CD4-positive, alpha-beta T cell treated with Interleukin-21 for 1 hour (primary cell): ENCODE data around the gene GRM2.
A peak's percentile ranks its signal among the peaks of the same experiment; 100 is the strongest.

ENCODE experiments used
- DNase-seq: peaks from one replicate; pipeline ENCODE4 v3.0.0-alpha.2; 2020

The GRM2 gene

DNA sequence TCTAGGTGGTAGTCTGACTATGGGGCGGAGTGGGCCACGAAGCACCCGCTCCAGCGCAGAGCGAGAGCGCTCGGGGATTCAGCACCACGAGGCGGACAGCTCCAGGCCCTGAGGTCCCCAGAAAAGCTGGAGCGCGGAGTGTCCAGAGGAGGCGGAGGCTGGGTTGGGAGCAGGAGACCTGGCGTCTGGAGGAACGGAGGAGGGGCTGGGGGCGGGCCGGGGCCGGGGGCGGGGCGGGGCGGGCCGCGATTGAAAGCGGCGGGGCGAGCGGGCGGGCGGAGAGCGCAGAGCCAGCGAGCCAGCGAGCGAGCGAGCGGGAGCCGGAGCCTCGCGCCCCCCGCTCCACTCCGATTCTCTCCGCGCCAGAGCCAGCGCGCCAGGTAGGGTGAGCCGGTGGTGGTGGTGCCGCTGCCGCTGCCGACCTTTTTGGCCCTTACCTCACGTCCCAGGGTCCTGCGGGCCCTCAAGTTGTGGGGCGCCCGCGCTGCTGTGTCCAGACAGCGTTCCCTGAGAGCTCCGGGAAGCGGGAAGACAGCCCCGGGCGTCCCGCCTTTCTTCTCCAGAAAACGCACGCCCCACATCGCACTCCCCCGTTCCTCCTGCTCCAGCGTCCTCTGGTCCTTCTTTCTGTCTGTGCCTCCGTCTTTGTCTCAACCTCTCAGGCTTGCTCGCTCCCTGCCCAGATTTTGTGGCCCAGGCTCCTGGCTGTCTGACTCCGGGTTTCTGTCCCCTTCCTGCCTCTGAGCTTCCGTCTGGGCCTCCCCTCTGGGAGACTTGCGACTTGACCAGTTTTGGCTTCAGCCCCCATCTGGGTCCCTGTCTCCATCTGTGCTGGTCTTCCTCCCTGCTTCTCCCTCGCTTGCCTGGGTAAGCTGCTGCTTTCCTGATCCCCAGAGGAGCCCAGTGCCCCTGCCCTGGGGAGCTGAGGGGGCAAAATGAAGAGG, at the start of gene GRM2:
GRM2 (plus strand) TSS at position 281 of the 944 bp plus-strand sequence. CDS start 1,916 bp downstream, outside the sequence.
- DNase-seq, result peak; percentile 11

DNA sequence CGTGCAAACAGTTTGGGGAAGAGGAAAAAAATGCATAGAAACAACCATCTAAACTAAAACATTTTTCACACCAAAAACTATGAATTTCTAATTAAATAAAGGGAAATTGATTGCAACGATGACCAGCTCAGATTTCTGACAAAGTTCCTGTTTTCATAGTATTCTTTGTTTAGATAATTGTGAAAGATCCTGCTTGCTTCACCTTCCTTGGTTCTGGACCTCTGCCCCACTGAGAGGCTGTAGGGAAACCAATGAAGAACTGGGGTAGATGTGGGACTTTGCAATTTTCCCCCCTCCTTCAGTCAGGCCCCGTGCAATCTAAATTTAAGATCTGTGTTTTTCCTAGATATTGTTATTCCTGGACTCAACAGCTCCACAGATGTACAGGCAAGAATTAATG, 49.6 kb upstream of the GRM2 start:
- no peak for DNase-seq

DNA sequence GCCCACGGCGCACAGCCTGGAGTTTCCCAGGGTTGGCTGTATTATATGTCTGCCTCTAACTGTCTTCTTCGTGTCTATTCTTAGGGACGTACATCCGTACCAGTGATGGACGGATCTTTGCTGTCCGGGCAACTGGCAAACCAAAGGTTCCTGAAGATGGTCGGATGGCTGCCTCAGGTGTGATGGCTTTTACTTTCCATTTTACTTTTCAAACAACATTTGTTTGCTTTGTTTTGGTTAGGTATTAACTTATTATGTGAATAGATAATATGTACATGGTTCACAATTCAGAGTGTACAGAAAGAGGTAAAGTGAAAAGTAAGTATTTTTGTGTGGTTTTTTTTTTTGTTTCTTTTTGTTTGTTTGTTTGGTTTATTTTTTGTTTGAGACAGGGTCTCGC, 46.9 kb upstream of the GRM2 start:
- no peak for DNase-seq

DNA sequence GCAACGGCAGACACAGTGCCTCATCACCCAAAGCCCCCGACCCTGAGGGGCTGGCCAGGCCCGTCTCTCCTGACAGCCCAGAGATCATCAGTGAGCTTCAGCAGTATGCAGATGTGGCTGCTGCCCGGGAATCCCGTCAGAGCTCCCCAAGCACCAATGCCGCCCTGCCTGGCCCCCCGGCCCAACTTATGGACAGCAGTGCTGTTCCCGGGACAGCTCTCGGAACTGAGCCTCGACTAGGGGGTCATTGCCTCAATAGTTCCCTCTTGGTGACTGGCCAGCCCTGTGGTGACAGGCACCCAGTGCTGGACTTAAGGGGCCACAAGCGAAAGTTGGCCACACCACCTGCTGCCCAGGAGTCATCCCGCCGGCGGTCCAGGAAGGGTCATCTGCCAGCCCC, 44.4 kb upstream of the GRM2 start:
- no peak for DNase-seq

DNA sequence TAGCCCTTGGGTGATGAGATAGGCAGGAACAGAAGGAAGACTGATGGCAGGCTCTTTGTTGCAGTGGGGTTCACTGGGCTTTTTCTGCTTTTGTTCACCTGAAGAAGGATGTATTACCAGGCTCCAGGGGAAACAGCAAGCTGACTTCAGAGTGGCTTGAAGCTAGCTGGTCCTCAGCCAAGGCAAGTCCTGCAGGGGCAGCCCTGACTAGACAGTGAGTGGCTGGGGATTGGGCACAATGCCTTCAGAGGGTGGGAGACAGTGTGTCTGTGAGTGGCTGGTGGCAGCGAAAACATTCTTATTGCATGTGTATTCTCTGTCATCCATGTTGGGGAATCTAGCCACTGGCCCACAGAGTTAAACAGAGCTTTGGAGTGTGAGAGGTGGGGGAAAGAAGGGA, 38.1 kb upstream of the GRM2 start:
- no peak for DNase-seq

DNA sequence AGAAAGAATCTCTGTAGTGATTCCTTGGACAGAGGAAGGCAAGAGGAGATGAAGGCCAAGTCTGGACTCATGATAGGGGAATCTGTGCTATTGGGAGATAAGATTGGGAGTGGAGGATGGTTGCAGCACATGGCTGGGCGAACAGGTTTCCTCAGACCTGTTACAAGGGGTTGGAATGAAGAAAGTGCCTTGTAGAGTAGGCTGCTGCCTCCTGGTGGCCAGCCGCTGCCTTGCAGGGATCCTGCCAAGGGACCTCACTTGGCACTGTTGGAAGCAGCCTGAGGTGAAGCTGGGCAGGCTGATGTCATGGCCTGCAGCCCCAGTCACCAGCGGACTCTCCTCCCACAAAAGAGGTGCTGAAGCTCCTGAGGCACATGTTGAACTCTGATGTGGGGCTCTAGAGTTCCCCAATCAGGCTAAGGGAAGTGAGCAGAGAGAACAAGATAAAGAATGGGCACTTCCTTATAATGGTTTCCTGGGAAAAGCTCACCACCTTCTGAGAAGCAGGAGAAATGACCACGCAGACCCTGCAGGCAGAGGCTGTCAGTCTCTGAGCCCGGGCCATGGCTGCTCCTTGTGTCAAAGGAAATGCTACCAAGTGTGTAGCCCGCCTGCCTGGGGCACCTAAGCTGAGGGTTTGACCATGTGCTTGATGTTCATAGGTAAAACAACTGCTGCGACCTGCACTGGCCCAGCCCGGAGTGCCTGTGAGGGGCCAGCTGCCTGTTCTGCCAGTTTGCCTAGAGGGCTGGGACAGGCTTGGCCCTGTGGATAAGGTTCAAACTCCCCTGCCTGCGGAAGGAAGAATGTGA, 37.4 kb upstream of the GRM2 start:
- DNase-seq, result peak; percentile 83

DNA sequence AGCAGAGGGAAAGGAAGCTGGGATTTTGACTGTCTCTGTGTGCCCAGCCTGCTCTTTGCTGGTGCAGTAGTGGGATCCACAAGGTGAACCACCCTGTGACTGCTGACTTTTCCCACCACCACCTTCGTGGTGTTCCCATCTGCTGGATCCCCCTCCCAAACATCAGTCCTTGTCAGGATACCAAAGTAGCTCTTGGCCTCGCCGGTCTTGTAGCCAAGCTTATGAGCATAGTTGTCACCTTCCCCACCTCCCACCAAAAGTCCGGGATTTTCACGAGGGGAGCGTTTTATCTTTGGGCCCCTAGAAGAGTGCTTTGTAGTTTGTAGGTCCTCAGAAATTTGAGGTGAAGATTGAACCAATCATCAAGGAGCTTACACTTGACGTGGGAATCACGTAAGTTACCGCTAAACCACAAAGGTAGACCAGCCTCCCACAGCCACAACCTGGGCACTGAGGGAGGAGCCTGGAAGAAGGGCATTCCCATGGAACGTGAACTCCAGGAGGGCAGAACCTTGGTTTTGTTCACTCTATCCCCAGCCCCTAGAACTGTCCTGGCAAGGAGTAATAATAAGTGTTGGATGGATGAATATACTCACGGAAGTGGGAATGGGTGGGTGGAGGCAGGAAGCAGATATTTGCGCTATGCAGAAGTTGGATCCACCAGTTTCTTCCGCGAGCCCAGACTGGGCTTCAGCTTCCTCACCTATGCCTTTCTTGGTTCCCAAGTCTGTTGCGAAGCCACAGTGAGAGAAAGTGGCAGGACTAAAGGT, 36.6 kb upstream of the GRM2 start:
- DNase-seq, result peak; percentile 70

DNA sequence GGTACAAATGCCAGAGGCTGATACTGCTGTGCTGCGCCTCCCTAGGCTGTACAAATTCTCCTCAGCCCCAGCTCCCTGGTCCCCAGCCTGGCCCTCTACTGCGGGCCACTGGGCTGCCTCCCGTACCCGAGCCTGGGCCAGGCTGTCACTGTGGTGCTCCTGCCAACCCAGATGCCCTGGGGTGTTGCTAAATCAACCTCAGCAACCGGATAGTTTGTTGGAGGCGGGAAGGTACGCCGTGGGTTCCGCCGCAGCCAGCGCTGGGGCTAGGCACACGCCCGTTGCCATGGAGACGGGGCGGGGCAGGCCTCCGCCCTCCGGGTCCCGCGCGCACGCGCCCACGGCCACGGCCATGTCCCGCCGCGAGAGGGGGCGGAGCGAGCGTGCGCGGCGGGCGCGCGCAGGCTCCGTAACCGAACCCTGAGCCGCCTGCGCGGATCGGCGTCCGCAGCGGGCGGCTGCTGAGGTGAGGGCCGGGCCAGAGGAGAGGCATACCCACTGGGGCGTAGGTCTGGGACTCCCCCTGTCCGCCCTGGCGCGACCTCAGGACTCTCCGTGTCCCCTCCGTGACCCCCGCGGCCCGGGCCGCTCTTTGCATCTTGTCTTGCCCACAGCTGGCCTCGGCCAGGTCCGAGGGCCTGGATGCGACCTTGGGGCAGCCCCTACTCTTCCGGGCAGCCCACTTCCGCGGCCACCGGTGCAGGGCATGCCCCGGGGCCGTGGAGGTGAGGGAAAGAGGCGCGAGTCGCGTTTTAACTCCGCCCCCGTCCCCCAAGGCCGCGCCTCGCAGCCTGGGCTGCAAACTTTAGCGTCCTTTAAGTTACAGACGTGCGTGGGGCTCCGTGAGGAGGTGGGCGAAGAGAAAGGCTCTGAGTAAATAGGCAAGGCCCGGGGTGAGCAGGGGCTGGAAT, 35.8 kb upstream of the GRM2 start, which contains the start of gene TEX264:
TEX264 (plus strand) TSS at position 430 of the 911 bp plus-strand sequence. CDS start 3,053 bp downstream, outside the sequence.
- DNase-seq, result peak; percentile 94

DNA sequence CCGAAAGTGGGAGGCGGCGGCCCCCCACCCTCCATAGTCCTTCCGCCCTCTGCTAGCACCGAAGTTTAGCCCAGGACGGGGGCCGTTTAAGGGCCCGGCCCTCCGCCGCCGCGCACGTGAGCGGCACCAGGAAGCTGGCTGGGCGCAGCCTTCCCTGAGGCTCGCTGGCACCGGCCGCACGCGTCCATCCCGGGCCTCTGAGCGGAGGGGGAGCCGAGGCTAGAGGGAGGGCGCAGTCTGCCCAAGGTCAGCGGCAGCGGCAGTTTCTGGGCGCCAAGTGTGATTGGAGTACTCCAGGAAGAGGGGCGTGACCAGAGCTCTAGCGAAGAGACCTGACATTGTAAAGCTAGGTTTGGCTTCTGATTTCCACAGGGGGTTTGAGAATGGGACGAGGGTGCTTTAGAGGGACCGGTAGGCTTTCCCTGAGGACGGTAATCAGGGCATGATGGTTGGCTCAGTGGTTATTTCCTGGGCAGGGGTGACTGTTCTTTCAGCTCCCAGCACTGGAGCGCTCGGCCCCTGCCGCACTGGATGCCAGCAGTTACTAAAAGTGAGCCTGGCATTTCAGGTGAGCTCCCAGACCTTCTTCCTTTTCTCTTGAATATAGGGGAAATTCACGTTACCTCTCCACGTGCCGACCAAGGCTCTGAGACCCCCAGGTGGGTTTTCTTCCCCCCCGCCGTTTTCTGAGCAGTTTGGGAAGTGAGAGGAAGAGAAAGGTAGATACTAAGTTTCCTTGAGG, 35.0 kb upstream of the GRM2 start:
- peak; percentile 61 for DNase-seq

DNA sequence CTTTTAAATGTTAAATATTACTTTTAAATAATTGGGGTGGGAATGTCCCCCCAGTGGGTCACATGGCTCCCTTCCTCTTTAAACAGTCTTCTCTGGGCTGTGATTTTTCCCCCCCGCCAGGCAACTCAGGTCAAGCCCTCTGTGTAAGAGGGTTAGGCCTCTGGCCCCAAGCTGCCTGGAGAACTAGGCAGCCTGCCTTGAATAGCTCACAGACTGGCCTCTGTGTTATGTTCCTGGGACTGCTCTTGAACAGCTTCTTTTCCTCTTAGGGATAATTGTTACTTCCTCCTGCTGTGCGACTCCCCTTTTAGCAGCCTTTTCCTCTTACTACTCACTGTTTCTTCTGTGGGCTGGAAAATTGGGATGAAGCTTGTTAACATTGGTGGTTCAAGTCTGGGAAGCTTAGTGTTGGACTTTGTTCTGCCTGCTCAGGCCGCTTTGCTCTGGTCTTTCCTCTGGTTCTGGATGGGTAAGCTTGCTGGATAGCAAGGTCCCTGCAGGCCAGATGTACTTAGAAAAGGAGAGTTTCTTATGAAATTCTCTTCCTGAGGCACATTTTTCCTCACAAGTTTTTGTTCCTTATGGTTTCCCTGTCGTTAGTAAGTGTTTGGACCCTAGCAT, 33.6 kb upstream of the GRM2 start:
- no peak for DNase-seq

DNA sequence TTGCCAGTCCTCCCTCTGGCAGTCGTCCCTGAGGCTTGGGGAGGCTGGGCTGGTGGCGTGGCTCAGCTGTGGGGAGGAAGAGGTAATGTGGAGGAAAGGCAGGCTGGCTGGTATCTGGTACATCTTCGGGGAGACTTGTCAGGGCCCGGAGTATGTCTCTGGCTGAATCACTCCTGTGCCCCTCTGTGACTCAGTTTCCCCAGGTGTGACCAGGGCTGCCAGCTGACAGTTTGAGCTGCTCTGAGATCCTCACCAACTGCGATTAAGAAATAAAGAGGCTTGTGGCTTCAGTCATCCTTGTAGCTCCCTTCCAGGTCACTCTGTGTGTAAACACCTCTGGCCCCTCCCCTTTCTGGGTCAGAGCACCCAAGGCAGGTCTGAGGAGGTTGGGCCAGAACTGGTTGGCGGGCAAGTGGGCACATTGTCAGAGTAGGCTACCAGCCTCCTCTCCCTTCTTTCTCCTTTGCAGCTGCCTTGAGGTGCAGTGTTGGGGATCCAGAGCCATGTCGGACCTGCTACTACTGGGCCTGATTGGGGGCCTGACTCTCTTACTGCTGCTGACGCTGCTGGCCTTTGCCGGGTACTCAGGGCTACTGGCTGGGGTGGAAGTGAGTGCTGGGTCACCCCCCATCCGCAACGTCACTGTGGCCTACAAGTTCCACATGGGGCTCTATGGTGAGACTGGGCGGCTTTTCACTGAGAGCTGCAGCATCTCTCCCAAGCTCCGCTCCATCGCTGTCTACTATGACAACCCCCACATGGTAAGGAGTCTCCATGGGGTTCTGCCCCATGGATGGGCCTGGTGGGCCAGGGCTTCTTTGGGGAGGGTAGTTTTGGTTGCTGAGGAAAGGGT, 32.8 kb upstream of the GRM2 start:
- no peak for DNase-seq

DNA sequence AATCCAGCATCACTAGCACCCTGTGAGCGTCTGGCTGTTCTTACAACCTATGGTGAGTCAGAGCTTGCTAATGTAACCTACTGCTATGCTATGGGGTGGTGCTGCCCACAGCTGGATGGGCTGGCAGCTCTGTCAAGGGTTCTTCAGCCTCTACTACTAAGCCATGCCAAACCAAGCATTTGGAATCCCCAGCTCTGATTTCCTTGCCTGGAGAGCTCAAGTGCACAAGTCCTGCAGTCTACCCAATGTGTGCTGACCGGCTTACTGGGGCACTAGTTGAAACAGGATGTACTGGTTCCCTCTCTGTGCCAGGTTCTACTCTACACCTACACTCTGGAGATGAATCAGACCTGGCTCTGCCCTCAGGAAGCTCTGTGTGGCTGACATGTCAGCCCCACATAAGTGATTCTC, 31.7 kb upstream of the GRM2 start:
- no peak for DNase-seq

DNA sequence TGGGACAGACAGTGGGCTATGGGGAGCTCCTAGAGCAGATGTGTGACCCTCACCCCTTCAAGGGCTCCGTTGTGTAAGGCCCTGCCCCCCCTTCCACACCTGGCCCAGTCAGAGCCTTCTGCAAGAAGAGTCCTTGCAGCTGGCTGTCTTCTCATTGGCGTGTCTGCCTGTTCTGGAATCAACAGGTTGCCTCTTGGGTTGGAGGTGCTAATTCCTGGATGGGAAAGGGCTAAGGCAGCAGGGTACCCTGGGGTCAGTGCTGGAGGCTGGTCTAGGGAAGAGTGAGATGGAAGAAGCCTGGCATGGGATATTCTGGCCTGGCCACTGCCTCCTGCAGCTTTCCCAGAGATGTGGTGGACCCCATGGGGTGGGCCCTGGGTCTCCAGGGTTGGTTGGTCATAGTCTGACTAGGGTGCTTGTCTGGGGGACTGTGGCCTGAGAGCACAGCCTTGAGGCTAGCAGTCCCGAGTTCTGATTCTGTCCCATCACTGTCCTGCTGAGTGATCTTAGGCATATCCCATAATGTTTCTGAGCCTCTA, 30.7 kb upstream of the GRM2 start:
- no peak for DNase-seq

DNA sequence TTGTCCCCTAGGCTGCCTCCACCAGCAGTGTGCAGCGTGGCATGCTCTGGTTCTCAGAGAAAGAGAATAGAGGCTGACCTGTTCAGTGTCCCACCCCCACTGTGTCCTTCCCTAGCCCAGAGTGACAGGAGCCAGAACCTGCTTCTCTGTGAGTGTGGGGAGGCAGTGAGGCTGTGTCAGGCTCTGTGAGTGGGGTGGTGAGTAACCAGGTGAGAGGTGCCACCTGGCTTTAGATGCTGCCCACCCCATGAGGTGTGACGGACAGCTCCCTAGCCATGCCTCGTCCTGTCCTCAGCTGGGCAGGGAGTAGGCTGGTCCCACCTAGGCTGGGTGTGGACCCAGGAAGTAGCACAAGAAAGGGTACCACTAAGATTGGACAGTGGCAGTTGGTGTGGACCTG, 29.5 kb upstream of the GRM2 start:
- DNase-seq, result no peak

DNA sequence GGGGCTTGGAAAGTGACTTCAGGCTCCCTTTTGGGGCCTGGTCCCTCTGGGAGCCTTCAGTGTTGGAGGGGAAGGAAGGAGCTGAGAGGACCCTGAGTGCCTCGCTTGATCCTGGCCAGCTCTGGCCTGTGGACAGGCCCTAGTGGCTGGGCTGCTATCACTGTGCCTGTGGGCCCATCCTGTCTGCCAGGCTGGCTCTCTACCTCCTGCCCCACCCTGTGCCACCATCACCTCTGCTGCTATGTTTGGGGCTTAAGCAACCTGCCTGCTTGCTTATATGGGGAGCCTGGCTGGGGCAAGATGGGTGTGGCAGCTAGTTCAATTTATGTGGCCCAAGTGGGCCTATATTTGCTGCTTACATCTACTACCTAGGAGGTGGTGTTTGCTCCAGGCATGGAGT, 28.7 kb upstream of the GRM2 start:
- DNase-seq, result no peak

DNA sequence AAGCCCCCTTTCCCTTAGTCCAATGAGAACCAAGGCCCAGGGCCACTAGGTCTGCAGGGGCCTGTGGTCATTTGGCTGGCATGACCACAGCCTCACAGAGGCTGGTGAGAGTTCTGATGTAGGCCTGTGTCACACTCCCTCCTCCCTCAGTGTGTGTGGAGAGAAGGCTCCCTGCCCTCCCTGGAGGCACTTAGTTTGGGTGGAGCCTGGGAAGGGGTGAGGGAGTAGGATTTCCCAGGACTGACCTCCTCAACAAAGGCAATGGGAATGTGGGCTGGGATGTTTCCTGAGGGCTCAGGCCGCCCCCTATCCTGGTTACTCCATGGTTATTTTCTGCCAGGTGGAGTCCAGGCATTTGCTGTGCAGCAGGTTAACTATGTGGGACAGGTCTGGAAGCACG, 28.2 kb upstream of the GRM2 start:
- no peak for DNase-seq

DNA sequence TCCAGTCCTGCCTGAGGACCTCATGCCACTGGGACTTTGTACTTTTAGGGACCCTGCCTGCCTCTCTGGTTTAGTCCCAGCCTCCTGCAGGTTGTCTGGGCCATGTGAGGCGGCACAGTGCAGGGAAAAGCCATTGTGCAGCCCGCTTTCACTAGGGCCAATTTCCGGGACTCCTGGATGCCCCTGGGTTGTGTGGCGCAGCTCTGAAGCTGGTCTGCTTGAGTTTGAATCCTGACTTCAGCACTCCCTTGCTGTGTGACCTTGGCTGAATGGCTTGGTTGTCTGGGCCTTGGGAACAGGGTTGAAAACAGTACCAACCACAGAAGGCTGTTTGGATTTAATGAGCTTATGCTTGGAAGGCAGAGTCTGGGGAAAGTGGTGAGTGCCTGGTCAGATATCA, 27.6 kb upstream of the GRM2 start:
- no peak for DNase-seq

DNA sequence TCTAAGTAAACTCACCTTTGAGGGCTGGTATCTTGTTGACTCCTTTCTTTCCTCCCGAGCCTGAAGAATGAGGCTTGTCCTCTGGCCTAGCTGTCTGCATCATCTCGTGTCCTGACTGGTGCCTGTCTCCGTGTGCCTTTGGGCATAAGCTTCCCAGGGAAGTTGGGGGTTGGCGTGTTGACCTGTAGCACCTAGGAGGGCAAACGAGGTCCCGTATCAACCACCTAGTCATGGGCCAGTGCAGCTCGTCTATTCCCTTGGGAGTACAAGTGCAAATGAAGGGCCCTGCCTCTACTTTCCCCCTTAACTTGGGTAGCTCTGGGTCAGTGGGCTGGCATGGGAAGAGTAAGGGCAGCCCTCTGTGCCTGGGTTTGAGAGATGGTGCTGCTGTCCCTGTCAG, 27.1 kb upstream of the GRM2 start:
- no peak for DNase-seq

DNA sequence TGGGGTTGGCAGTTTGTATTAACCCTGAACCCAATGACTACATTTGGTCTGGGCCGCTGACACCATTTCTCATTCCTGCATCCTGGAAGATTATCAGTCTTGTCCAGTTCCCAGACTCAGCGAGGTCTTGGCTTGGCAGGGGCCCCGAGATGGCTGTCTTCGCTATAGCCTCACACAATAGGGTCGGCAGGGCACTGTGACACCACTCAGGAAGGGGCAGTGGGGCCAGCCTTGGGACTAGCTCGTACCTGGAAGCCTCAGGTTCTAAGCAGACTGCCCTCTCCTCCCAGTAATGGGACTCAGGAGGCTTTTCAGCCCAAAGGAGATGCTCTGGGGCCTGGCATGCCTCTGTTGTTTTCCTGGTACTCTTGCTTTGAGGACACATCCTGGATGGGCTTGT, 26.7 kb upstream of the GRM2 start:
- DNase-seq, result no peak
